Measurements from ENCODE around the gene SMG1.
"Not testable (repeated sequence)": the region's sequence is repeated elsewhere in the genome, so short reads cannot be mapped to it uniquely, and the experiment has no call there.

Gene SMG1

GRCh38 chr16:18797746-18798145 is 128.5 kb downstream of the SMG1 start:
- no peak for DNase-seq

DNA sequence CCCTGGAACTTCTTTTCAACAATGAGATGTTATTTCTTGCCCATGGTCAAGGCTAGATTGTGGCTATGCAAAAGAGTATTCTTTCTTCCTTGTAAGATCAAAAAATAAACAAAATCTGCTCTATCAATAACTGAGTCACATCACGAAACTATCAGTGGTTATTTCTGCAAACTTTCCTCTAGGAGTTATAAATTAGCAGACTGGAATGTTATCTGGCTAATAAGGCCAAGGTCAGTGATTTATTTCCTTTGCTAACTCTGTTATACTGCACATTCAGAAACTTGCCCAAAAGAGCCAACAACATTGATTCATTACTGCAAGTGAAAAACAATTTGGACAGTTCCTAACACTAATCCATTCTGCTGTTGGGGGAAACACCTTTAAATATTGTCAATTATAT is 129.8 kb downstream of the SMG1 start:
- DNase-seq, result no peak

DNA sequence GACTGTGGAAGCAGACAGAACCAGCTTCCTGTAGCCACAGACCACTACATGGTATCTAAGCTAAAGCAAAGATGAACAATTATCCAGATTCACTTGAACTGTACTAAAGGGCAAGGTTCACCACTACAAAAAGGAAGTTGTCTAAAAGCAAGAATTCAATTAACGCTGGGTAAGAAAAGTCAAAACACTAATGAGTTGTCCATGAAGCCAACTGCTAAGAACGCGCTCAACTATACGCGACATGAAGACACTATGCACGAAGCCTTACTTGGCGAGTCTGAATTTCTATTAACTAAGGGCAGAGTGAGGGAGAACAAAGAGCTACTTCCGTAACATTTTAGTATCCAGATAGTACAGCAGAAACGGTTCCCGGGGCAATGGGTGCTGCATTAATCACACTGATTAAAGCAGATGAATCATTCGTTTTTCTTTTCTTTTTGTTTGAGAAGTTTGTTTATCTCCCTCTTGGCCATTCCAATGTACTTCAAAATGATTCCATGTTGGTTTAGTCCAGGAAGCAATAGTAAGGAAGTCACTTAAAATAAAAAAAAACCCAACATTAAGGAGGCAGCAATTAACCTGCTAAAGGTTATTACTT is 133.3 kb downstream of the SMG1 start:
- DNase-seq, result no peak

DNA sequence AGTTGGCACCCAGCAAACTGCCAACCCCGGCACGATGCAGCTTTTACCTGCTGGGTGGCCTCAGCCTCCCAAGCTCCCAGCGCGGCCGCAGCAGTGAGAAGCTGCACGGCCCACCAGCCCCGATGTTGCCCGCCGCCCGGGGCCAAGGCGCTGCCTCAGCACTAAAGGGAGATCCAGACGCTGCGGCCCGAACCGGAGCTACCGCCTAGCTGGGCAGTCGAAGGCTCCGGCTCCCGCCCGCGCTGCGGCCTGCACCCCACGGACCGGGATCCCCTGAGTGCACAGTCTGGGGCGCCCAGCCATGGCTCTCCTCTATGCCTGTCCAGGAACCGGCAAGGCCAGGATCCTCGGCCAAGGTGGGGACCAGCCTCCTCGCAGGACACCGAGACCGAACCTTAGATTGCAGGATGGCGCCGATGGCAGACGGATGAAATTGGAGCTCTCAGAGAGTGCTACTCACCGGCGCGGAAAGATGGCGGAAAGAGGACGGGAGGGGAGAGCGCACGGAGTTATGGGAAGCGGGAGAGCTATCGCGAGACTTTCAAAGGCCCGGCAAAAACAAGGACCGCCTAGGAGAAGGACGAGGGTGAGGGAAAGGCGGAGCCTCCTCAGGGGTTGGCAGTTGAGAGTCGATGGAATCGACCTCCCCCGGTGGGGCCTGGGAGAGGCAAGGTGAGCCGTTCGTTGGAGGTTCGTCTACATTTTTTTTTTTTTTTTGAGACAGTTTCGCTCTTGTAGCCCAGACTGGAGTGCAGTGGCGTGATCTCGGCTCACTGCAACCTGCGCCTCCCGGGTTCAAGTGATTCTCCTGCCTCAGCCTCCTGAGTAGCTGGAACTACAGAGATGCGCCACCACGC is 136.1 kb downstream of the SMG1 start, which contains the start of gene RPS15A:
Gene RPS15A (minus strand): TSS at position 485 of the 857 bp plus-strand sequence. CDS start 1,221 bp downstream, outside the sequence.
- peak; percentile 96 to 97 for DNase-seq

DNA sequence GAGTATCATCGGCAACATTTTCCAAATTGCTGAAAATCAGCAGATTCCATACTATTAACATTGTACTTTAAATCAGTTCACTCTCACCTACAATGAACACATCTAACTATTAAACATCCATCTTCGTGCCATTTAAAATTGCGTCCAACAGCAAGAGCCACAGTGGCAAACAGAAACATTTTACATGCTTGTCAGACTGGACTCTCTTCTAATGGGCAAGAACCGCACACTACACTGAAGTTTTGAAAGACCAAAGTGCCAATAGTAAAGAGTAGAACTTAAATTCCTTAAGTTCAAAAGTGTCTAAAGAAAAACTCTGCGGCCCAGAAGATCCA is 136.7 kb downstream of the SMG1 start:
- no peak for DNase-seq

GRCh38 chr16:18788828-18789514 is 137.2 kb downstream of the SMG1 start:
- DNase-seq, result peak in 1 of 2 donors; percentile 9

DNA sequence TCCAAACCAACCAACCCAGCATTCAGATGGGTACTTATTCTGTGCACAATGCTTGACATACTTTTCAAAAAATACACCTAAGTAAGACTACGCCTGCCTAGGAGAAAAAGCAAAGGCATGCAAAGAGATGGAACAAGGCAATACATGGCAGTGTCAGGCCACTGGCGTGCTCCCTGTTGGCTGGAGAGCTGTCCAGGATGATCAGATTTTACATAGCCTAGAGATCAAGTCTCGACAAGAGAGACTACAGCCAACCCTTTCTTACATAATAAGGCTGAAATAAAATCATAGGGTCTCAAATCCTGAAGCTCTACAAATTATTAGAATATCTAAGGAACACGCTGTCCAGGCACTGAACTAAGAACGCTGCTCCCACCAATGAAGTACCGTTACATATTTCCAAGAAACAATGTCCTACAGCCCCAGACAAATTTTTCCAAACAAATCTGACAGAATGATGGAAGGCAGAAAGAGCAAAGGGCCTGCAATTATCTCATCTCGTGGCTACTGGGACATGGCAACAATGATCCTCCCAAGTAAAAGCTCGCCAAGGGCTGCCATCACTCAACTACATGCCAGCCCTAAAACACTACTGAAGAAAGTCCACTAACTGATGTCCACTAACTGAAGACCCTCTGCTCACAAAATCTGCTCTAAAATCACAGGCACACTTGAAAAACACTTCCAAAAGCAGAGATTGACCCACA is 141.1 kb downstream of the SMG1 start:
- no peak for DNase-seq

- no peak for DNase-seq
Observed at GRCh38 chr16:18783430-18784341, 142.5 kb downstream of the SMG1 start.

DNA sequence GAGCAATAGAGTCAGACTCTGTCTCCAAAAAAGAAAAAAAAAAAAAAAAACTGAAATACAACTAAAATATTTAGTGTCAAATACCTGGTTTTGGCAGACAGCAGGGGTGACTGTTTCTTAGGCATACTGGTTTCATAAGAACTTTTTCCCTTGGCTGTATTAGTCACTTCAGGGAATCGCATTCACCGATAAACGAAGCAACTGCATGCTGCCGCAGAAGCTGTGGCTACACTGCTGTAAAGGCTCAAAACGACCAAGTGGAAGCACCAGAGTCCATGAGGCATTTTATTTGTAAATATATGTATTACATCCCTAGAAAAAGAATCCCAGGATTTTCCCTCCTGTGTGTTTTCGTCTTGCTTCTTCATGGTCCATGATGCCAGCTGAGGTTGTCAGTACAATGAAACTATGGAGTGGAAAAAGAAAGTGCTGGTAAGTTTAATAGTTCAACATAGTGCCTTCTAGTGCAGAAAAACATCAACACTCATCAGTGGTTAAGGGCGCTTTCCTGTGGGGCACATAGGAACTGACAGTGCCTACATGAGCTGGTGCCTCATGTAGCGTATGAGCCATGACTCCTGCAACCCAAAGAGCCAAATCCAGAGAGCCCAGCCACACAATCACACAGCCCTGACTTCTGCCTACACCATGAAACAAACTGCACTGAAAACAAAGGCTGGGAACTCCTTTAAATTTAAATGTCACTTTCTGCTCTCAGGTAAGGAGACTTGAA is 143.3 kb downstream of the SMG1 start:
- no peak for DNase-seq

DNA sequence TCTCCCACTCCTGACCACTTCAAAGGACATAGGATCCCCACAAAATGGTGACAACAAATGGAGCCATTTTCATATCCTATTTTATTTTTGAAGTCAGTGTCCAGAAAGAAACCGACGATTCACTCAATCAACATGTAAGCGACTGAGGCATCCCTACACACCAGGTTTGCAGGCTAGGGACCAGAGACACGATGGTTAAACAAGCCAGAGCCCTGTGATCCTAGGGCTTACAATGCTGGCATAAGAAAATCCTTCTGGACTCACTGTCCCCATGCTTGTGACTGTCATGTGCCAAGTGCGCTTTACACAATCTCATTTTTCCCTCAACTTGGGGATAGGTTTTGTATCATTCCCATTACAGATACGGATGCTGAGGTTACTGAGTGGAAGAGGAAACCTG is 145.0 kb downstream of the SMG1 start:
- DNase-seq, result not testable (repeated sequence)

- not testable (repeated sequence) for DNase-seq
Observed at GRCh38 chr16:18780460-18781026, 145.7 kb downstream of the SMG1 start.

DNA sequence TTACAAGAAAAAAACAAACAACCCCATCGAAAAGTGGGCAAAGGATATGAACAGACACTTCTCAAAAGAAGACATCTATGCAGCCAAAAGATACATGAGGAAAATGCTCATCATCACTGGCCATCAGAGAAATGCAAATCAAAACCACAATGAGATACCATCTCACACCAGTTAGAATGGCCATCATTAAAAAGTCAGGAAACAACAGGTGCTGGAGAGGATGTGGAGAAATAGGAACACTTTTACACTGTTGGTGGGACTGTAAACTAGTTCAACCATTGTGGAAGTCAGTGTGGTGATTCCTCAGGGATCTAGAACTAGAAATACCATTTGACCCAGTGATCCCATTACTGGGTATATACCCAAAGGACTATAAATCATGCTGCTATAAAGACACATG is 148.5 kb downstream of the SMG1 start:
- DNase-seq, result not testable (repeated sequence)

GRCh38 chr16:18776334-18776733 is 149.9 kb downstream of the SMG1 start:
- DNase-seq, result peak in 1 of 2 donors; percentile 26

GRCh38 chr16:18774651-18775050 is 151.6 kb downstream of the SMG1 start:
- peak; percentile 60 to 78 for DNase-seq

- DNase-seq, result not testable (repeated sequence)
Observed at GRCh38 chr16:18772171-18772570, 154.0 kb downstream of the SMG1 start.

DNA sequence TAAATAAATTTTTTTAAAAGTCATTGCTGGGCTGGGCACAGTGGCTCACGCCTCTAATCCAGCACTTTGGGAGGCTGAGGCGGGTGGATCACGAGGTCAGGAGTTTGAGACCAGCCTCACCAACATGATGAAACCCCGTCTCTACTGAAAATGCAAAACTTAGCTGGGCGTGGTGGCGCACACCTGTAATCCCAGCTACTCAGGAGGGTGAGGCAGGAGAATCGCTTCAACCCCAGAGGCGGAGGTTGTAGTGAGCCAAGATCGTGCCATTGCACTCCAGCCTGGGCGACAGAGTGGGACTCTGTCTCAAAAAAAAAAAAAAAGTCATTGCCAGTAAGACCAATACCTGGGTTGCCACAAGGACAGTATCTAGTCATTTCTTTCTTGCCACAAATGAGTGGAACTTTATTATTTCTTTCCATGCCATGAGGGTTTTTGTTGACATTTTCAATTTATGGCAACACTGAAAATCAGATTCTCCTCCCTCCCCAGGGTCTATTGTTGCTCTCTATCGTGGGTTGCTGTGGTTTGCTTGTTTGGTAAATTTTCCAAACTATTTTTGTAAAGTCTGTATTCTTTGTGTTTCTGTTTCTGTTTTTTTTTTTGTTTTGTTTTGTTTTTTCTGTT is 155.8 kb downstream of the SMG1 start:
- not testable (repeated sequence) for DNase-seq

GRCh38 chr16:18767217-18767616 is 159.0 kb downstream of the SMG1 start:
- not testable (repeated sequence) for DNase-seq

GRCh38 chr16:18762713-18763112 is 163.5 kb downstream of the SMG1 start:
- DNase-seq, result not testable (repeated sequence)

GRCh38 chr16:18759598-18760520 is 166.3 kb downstream of the SMG1 start:
- not testable (repeated sequence) for DNase-seq

All from inflammatory macrophage (primary cell).